ENCODE data around the gene NRG3.

DNA sequence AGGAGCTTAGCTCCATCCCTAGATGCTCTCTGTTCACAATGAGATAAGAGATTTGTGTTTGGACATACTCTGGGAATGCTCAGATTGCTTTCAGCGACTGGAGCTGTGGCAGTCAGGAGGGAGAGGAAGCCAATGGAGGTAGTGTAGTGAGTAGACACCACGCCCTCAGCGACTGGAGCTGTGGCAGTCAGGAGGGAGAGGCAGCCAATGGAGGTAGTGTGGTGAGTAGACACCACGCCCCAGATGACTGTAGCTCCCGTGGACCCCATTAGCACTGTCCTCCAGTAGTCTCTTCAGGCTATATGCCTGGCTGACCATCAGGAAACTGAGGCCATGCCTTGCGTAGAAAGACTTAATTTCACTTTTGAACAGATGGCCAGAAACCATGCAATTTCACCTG, 1033.8 kb downstream of the NRG3 start:
- TF ChIP-seq ZNF274 (IDR thresholded peaks at IDR 0.05; ENCODE audit: low read depth, low read length) (no peak), YY1 (IDR thresholded peaks at IDR 0.05; ENCODE audit: insufficient read depth, insufficient read length) (no peak)

All from NT2/D1 (cell line).